Peyer's patch (tissue), 4 donors: Measurements from ENCODE around the gene UBQLN3.

ENCODE experiments used
- CTCF ChIP-seq, 6 experiments: fragments of 450-650 bp in 4 of 6; fragments of 200-600 bp in 2 of 6; sonication (generic) in 1 of 6; IDR thresholded peaks; one replicate each; pipeline ENCODE4 v1.5.1; 2017 to 2019; ENCODE audit warnings: antibody characterized with exemption in 6 of 6, mild to moderate bottlenecking in 3 of 6, moderate library complexity in 1 of 6
- POLR2A ChIP-seq, 2 donors: fragments of 450-650 bp; IDR thresholded peaks; one replicate each; pipeline ENCODE4 v1.5.1; 2017; ENCODE audit warnings: antibody characterized with exemption in 2 of 2, mild to moderate bottlenecking in 2 of 2, moderate library complexity in 2 of 2

- TF ChIP-seq CTCF (IDR thresholded peaks at IDR 0.05) (no peak), POLR2A (IDR thresholded peaks at IDR 0.05) (no peak)
Measured at GRCh38 chr11:5505363-5506048, 4.3 kb downstream of the UBQLN3 start.
